HEK293 (cell line): ENCODE data around the gene KIF26B.

Source experiments
- CTCF ChIA-PET: fragments of 350-600 bp; formaldehyde crosslinking; extraction: SDS; loops from one replicate; lab custom pipeline; 2021; ENCODE audit warnings: antibody characterized with exemption; lab: Yijun Ruan, JAX
- POLR2A ChIA-PET: fragments of 300-600 bp; formaldehyde crosslinking; extraction: SDS; loops from one replicate; lab custom pipeline; 2020; ENCODE audit warnings: antibody characterized with exemption, inconsistent platforms; lab: Yijun Ruan, JAX
- H3K27ac ChIP-seq: fragments of 200-500 bp; sonication (Bioruptor generic); 2 replicates; pipeline ENCODE4 v1.5.1; 2014; ENCODE audit warnings: low read depth, low read length, control low read depth, inconsistent platforms; ENCODE audit errors: extremely low read depth
- H3K36me3 ChIP-seq, 2 experiments: fragments of 200-500 bp in 1 of 2; sonication (Bioruptor generic) in 1 of 2; 1 replicate in 1 of 2; 2 replicates in 1 of 2; pipeline ENCODE4 v1.5.1; 2014 to 2017; ENCODE audit warnings: inconsistent platforms in 2 of 2, low read length in 2 of 2; ENCODE audit not compliant: control insufficient read depth in 2 of 2, insufficient read depth in 1 of 2
- H3K4me1 ChIP-seq: fragments of 200-500 bp; sonication (Bioruptor generic); 2 replicates; pipeline ENCODE4 v1.5.1; 2014; ENCODE audit warnings: mild to moderate bottlenecking, low read length, inconsistent platforms; ENCODE audit not compliant: control insufficient read depth, insufficient read depth
- H3K4me3 ChIP-seq: 2 replicates; pipeline ENCODE4 v1.5.1; 2011; ENCODE audit warnings: low read depth, mild to moderate bottlenecking, control low read depth, low read length, moderate library complexity
- H3K9me3 ChIP-seq: fragments of 200-500 bp; sonication (Bioruptor generic); 2 replicates; pipeline ENCODE4 v1.5.1; 2014; ENCODE audit warnings: low read depth, low read length, inconsistent platforms; ENCODE audit not compliant: control insufficient read depth, insufficient read depth
- GLIS2 ChIP-seq: fragments of 450-650 bp; formaldehyde crosslinking; IDR thresholded peaks from 2 replicates; pipeline ENCODE4 v1.5.1; 2016; ENCODE audit warnings: missing biosample characterization, missing genetic modification characterization
- HIC1 ChIP-seq: fragments of 450-650 bp; formaldehyde crosslinking; IDR thresholded peaks from 2 replicates; pipeline ENCODE4 v1.5.1; 2016; ENCODE audit warnings: missing biosample characterization, missing genetic modification characterization
- KLF1 ChIP-seq: fragments of 450-650 bp; formaldehyde crosslinking; IDR thresholded peaks from 2 replicates; pipeline ENCODE4 v1.5.1; 2016; ENCODE audit warnings: missing biosample characterization, missing genetic modification characterization
- KLF17 ChIP-seq: fragments of 450-650 bp; formaldehyde crosslinking; IDR thresholded peaks from 2 replicates; pipeline ENCODE4 v1.5.1; 2016; ENCODE audit warnings: missing biosample characterization, missing genetic modification characterization
- RBAK ChIP-seq: fragments of 450-650 bp; formaldehyde crosslinking; IDR thresholded peaks from 2 replicates; pipeline ENCODE4 v1.5.1; 2016; ENCODE audit warnings: missing biosample characterization, missing genetic modification characterization
- SP7 ChIP-seq: fragments of 450-650 bp; formaldehyde crosslinking; IDR thresholded peaks from 2 replicates; pipeline ENCODE4 v1.5.1; 2016; ENCODE audit warnings: missing biosample characterization, missing genetic modification characterization
- TCF7L2 ChIP-seq: IDR thresholded peaks from 2 replicates; pipeline ENCODE4 v1.6.1; 2011; ENCODE audit warnings: low read depth, mild to moderate bottlenecking, inconsistent platforms, low read length, moderate library complexity, borderline replicate concordance
- TRIM28 ChIP-seq: IDR thresholded peaks from 2 replicates; pipeline ENCODE4 v1.6.1; 2011; ENCODE audit warnings: low read length, control low read depth, borderline replicate concordance
- TSHZ1 ChIP-seq: fragments of 450-650 bp; formaldehyde crosslinking; IDR thresholded peaks from 2 replicates; pipeline ENCODE4 v1.5.1; 2016; ENCODE audit warnings: missing biosample characterization, missing genetic modification characterization, borderline replicate concordance
- YY2 ChIP-seq: fragments of 450-650 bp; formaldehyde crosslinking; IDR thresholded peaks from 2 replicates; pipeline ENCODE4 v1.5.1; 2016; ENCODE audit warnings: missing biosample characterization, missing genetic modification characterization
- ZBTB10 ChIP-seq: fragments of 450-650 bp; formaldehyde crosslinking; IDR thresholded peaks from 2 replicates; pipeline ENCODE4 v1.5.1; 2016; ENCODE audit warnings: missing biosample characterization, missing genetic modification characterization
- ZNF221 ChIP-seq: fragments of 450-650 bp; formaldehyde crosslinking; IDR thresholded peaks from 2 replicates; pipeline ENCODE4 v1.5.1; 2017; ENCODE audit warnings: missing biosample characterization, missing genetic modification characterization, borderline replicate concordance
- ZNF223 ChIP-seq: fragments of 450-650 bp; formaldehyde crosslinking; IDR thresholded peaks from 2 replicates; pipeline ENCODE4 v1.5.1; 2016; ENCODE audit warnings: missing biosample characterization, missing genetic modification characterization
- ZNF24 ChIP-seq: fragments of 450-650 bp; formaldehyde crosslinking; IDR thresholded peaks from 2 replicates; pipeline ENCODE4 v1.5.1; 2016; ENCODE audit warnings: missing biosample characterization, missing genetic modification characterization
- ZNF274 ChIP-seq, 2 experiments: fragments of 200-500 bp in 1 of 2; fragments of 450-650 bp in 1 of 2; sonication (Bioruptor generic) in 1 of 2; formaldehyde crosslinking in 1 of 2; IDR thresholded peaks; 2 replicates each; pipeline versions ENCODE4 v1.5.1 to v1.6.1; 2014 to 2016; ENCODE audit warnings: borderline replicate concordance in 1 of 2, inconsistent platforms in 1 of 2, low read length in 1 of 2, missing biosample characterization in 1 of 2, missing genetic modification characterization in 1 of 2
- ZNF354C ChIP-seq: fragments of 450-650 bp; formaldehyde crosslinking; IDR thresholded peaks from 2 replicates; pipeline ENCODE4 v1.5.1; 2016; ENCODE audit warnings: missing biosample characterization, missing genetic modification characterization, low read depth, borderline replicate concordance
- ZNF362 ChIP-seq: fragments of 450-650 bp; formaldehyde crosslinking; IDR thresholded peaks from 2 replicates; pipeline ENCODE4 v1.5.1; 2016; ENCODE audit warnings: missing biosample characterization, missing genetic modification characterization
- ZNF654 ChIP-seq: fragments of 450-650 bp; formaldehyde crosslinking; IDR thresholded peaks from 2 replicates; pipeline ENCODE4 v1.5.1; 2016; ENCODE audit warnings: low read depth, missing biosample characterization, missing genetic modification characterization
- ZNF660 ChIP-seq: fragments of 450-650 bp; IDR thresholded peaks from 2 replicates; pipeline ENCODE4 v1.5.1; 2018; ENCODE audit warnings: missing biosample characterization, mild to moderate bottlenecking, missing genetic modification characterization
- ZNF837 ChIP-seq: fragments of 450-650 bp; formaldehyde crosslinking; IDR thresholded peaks from 2 replicates; pipeline ENCODE4 v1.5.1; 2016; ENCODE audit warnings: missing biosample characterization, missing genetic modification characterization

The KIF26B gene

GRCh38 chr1:245467804-245468203 lies 313.0 kb downstream of the KIF26B start:
- ChIA-PET POLR2A (no interaction called here), CTCF (no interaction called here)
- Histone ChIP-seq H3K27ac (no peak overlapping the region), H3K4me3 (no peak overlapping the region), H3K4me1 (no peaks in the 10 kb centered on the region), H3K36me3 (no peaks in the 10 kb centered on the region), H3K9me3 (no peaks in the 10 kb centered on the region)
- TF ChIP-seq ZNF654 (tag by site-specific recombination) (no peak), ZNF24 (tag by site-specific recombination) (no peak), HIC1 (tag by site-specific recombination) (no peak), SP7 (tag by site-specific recombination) (no peak), ZNF274 (IDR thresholded peaks at IDR 0.05; ENCODE audit: low read length) (no peak), ZNF274 (tag by site-specific recombination; IDR thresholded peaks at IDR 0.05; ENCODE audit: borderline replicate concordance) (no peak), ZBTB10 (tag by site-specific recombination) (no peak), GLIS2 (tag by site-specific recombination) (no peak), TSHZ1 (tag by site-specific recombination) (no peak), RBAK (tag by site-specific recombination) (no peak), YY2 (tag by site-specific recombination) (no peak), KLF17 (tag by site-specific recombination) (no peak)

GRCh38 chr1:245469006-245469405 lies 314.2 kb downstream of the KIF26B start:
- H3K4me1 ChIP-seq: no peaks in the 10 kb centered on the region
- POLR2A ChIA-PET: no interaction called here
- no peak overlapping the region for H3K4me3 ChIP-seq
- no peak overlapping the region for H3K27ac ChIP-seq
- H3K9me3 ChIP-seq: no peaks in the 10 kb centered on the region
- CTCF ChIA-PET: no interaction called here
- no peaks in the 10 kb centered on the region for H3K36me3 ChIP-seq
- no peak for TF ChIP-seq ZNF660 (tag by site-specific recombination)
- TF ChIP-seq ZNF837 (tag by site-specific recombination): no peak
- no peak for TF ChIP-seq TRIM28
- TF ChIP-seq YY2 (tag by site-specific recombination): no peak
- TF ChIP-seq ZNF354C (tag by site-specific recombination): no peak
- TF ChIP-seq KLF1 (tag by site-specific recombination): no peak
- no peak for TF ChIP-seq ZNF362
- no peak for TF ChIP-seq ZNF223
- TF ChIP-seq TCF7L2: no peak
- no peak for TF ChIP-seq ZNF221
